ENCODE data around the gene ARHGEF1.
"Not testable (repeated sequence)": the region's sequence is repeated elsewhere in the genome, so short reads cannot be mapped to it uniquely, and the experiment has no call there.

Gene ARHGEF1

GRCh38 chr19:41930322-41930722 lies 47.3 kb downstream of the ARHGEF1 start:
- no peak for DNase-seq (ENCODE audit: low read depth in 2 of 3, low spot score in 2 of 3)

GRCh38 chr19:41930926-41931592 lies 48.1 kb downstream of the ARHGEF1 start:
- DNase-seq (ENCODE audit: low read depth in 2 of 3, low spot score in 2 of 3) = no peak

- no peak for DNase-seq (ENCODE audit: low read depth in 2 of 3, low spot score in 2 of 3)
Observed at GRCh38 chr19:41932259-41932719, 49.3 kb downstream of the ARHGEF1 start.

GRCh38 chr19:41932720-41933332 lies 49.8 kb downstream of the ARHGEF1 start:
- DNase-seq (ENCODE audit: low read depth in 2 of 3, low spot score in 2 of 3) = no peak

DNA sequence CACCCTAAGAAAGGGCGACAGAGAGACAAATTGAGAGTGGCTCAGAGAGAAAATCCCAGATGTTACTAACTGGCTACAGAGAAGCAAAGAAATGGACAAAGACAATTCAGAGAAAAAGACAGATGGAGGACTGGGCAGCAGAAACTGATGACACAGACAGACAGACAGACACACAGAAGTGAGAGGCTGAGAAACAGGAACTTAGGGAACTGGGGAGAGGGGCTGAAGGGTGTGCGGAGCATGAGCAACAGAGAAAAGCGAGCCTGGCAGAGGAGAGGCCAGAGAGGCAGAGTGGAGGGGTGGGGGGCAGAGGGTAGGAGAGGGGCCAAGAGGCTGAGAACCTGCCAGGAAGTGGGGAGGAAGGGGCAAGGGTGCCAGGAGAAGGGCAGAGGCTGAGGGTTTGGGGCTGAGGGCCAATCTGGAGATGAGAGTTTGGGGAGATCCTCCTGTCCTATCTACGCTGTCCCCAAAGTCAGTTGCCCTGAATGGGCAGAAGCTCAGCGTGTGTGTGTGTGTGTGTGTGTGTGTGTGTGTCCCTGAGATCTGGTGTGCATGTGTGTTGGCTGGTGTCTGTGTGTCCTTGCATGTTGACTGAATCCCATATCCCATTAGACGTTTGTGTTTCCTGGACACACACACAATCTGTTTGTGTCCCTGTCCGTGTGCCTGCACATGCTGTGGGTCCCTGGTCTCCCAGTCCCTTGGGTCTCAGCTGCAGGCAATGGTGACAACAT lies 50.9 kb downstream of the ARHGEF1 start:
- no peak for DNase-seq (ENCODE audit: low read depth in 2 of 3, low spot score in 2 of 3)

- DNase-seq (ENCODE audit: low read depth in 2 of 3, low spot score in 2 of 3) = peak; percentile 44 to 84 (median 60)
Observed at GRCh38 chr19:41934849-41935374, 51.9 kb downstream of the ARHGEF1 start.

DNA sequence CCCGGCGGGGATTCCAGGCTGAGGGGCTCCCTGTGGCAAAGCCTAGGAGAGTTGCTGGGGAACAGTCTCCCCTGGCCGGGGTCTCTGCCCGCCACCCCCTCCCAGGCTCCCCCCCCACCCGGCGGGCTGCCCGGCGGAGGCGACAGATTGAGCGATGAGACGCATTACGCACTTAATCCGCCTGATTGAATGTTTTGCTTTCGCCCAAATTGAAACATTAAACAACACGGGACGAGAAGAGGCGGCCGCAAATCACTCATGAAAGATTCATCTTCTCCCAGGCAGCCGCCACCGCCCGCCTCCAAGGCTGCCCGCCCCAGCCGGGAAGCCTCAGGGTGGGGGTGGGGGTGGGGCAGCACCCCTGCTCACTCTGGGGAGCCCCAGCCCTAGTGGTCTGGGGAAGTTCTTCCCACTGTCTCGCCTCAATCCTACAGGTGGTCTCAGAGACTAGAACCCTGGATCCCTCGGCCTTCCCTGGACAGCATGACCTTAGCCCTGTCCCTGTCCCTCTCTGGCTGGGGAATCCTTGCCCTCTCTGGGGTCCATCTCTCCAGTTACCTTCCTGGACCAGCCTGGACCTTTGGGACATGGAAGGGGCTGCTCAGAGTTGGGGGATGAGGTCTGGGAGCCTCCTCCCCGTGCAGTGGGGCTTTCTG lies 52.9 kb downstream of the ARHGEF1 start:
- DNase-seq (ENCODE audit: low read depth in 2 of 3, low spot score in 2 of 3) = no peak

GRCh38 chr19:41936416-41936850 lies 53.4 kb downstream of the ARHGEF1 start:
- no peak for DNase-seq (ENCODE audit: low read depth in 2 of 3, low spot score in 2 of 3)

DNA sequence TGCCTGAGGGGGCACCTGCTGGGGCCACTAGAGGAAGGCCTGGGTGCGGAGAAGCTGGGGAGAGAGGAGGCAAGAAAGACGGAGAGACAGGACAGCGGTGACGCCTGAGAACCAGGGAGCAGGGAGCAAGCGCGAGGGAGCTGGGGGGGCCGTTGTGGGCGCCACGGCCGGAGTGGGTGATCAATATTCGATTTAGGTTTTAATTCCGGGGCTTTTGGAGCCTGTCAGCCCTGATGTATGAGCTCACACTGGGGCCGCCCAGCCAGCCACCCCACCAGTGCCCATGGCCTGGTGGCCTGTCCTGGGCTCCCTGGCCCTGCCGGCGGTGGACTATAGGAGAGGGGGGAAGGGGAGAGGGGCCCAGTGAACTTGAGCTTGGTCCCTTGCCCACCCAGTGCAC lies 54.0 kb downstream of the ARHGEF1 start:
- no peak for DNase-seq (ENCODE audit: low read depth in 2 of 3, low spot score in 2 of 3)

DNA sequence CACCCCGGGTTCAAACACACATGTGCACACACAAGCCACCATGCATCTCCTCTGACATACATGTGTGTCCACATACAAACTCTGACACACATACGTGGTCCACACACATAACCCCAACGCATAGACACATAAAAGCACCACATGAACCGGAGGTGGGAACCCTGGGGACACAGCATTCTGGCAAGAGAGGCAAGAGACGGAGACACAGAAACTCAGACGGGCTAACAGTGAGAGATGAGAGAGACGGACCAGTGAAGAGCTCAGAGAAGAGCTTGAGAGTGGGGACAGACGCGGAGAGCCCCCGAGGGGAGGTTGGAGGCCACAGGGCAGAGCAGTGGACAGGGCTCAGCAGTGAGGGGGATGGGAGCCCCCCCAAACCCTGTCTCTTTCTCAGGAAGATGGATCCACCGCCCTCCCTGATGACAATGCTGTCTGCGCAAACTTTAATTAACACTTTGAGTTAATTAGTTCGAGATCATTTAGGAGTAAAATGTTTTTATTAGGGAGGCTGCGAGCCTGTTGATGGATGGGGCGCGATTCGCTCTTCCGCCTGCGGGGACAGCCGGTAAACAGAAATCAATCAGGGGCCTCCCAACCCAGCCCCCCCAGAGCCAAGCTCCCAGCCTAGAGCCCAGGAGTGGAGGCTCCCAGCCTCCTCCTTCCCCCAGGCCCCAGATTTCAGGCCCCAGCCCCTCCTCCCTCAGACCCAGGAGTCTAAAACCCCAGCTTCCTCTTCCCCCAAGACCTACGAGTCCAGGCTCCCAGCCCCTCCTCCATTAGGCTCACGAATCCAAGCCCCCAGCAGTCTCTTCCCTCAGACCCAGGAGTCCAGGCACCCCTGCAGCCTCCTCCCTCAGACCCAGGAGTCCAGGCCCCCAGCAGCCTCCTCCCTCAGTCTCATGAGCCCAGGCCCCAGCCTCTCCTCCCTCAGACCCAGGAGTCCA lies 54.8 kb downstream of the ARHGEF1 start:
- no peak for DNase-seq (ENCODE audit: low read depth in 2 of 3, low spot score in 2 of 3)

DNA sequence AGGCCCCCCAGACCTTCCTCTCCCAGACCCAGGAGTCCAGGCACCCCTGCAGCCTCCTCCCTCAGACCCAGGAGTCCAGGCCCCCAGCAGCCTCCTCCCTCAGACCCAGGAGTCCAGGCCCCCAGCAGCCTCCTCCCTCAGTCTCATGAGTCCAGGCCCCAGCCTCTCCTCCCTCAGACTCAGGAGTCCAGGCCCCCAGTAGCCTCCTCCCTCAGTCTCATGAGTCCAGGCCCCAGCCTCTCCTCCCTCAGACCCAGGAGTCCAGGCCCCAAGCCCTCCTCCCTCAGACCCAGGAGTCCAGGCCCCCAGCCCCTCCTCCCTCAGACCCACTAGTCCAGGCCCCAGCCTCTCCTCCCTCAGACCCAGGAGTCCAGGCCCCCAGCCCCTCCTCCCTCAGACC lies 56.2 kb downstream of the ARHGEF1 start:
- DNase-seq (ENCODE audit: low read depth in 2 of 3, low spot score in 2 of 3) = not testable (repeated sequence)

DNA sequence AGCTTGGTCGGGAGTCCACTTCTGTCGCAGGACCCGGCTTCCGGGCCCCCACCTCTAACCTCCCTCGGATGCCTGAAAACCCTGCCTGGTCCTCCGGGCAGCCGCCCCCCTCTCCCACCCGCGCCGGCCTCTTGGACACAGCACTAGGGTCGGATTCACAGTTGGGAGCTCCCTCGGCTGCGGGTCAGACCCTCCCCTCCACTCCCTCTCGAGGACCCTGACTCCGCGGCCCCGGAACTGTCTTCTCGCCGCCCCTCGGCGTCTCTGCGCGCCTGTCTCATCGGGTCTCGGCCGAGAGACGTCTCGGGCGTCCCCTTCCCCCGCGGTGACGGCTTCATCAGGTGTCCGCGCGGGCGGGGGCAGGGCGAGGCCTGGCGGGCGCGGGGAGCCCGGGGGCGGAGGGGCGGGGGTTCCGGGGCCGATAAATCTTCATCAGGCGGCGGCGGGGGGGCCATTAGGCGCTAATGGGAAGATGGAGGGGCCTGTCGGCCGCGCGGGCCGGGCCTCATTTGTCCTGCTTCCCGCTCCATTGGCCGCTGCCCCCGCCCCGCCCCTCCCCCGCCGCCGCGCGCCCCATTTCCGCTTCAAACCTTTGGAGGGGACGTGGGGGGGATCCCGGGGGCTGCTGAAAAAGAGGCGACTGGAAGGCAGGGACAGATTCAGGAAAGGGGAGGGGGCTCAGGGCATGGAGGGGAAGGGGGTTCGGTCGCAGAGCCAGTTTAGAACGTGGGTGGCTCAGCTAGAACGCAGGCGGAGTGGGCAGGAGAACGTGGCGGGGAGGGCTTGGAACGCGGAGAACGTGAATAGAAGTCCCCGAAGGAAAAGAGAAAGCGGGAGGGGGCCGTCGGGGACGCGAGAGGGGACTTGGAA lies 57.1 kb downstream of the ARHGEF1 start:
- DNase-seq (ENCODE audit: low read depth in 2 of 3, low spot score in 2 of 3) = no peak

- no peak for DNase-seq (ENCODE audit: low read depth in 2 of 3, low spot score in 2 of 3)
Observed at GRCh38 chr19:41940731-41941409, 57.9 kb downstream of the ARHGEF1 start.

GRCh38 chr19:41941410-41942202 lies 58.6 kb downstream of the ARHGEF1 start:
- DNase-seq (ENCODE audit: low read depth in 2 of 3, low spot score in 2 of 3) = no peak

GRCh38 chr19:41944336-41944735 lies 61.4 kb downstream of the ARHGEF1 start:
- no peak for DNase-seq (ENCODE audit: low read depth in 2 of 3, low spot score in 2 of 3)

- DNase-seq (ENCODE audit: low read depth in 2 of 3, low spot score in 2 of 3) = peak; percentile 71 to 76 (median 72)
Observed at GRCh38 chr19:41945135-41945766, 62.3 kb downstream of the ARHGEF1 start.

- DNase-seq (ENCODE audit: low read depth in 2 of 3, low spot score in 2 of 3) = no peak
Observed at GRCh38 chr19:41947091-41947490, 64.1 kb downstream of the ARHGEF1 start.
